GM12878 (cell line): ENCODE measurements around the gene RSPO4. TPM values are rescaled to one million over a fixed set of nuclear protein-coding genes. Genes with fewer than 3 reads are reported as not detected.

Experiments
- ATAC-seq: fragments of 200-7000 bp; cut with Tn5 transposase; 3 replicates; pipeline ENCODE4 v1.9.1; 2020; ENCODE audit warnings: mild to moderate bottlenecking, moderate library complexity
- BruUV-seq: library from RNA; stranded (reverse); fragments of 400-500 nt; replicated peaks from 2 replicates; lab custom pipeline; 2021; lab: Mats Ljungman, UMichigan
- CTCF ChIA-PET: fragments of 300-600 bp; sonication (Branson Sonifier 250); formaldehyde crosslinking; extraction: SDS; loops from one replicate; lab custom pipeline; 2021; ENCODE audit warnings: inconsistent platforms; lab: Yijun Ruan, JAX
- POLR2A ChIA-PET: fragments of 350-600 bp; formaldehyde crosslinking; extraction: SDS; loops from one replicate; lab custom pipeline; 2021; ENCODE audit warnings: inconsistent platforms; lab: Charles Lee
- RAD21 ChIA-PET: fragments of 300-600 bp; sonication (Branson Sonifier 250); formaldehyde crosslinking; loops from one replicate; lab custom pipeline; 2023; ENCODE audit warnings: antibody characterized with exemption; ENCODE audit not compliant: unreplicated experiment; lab: Charles Lee
- SMC1A ChIA-PET: fragments of 300-600 bp; sonication (Branson Sonifier 250); formaldehyde crosslinking; loops from one replicate; lab custom pipeline; 2023; ENCODE audit not compliant: unreplicated experiment, uncharacterized antibody; lab: Charles Lee
- DNase-seq: peaks from one replicate; pipeline ENCODE4 v3.0.0-alpha.2; 2011; ENCODE audit warnings: low read depth, low spot score
- FAIRE-seq: peaks from 3 replicates; lab custom pipeline; 2011; peaks lifted over from hg19 to GRCh38; lab: Jason Lieb, UNC
- H2AFZ ChIP-seq: 2 replicates; pipeline ENCODE4 v1.6.0; 2011; ENCODE audit warnings: low read depth, low read length, control low read depth; ENCODE audit not compliant: control insufficient read depth
- H3K27ac ChIP-seq: 2 replicates; pipeline ENCODE4 v1.5.1; 2011; ENCODE audit warnings: control low read depth; ENCODE audit not compliant: control insufficient read depth, insufficient read depth
- H3K27me3 ChIP-seq, 2 experiments: replicated peaks in 1 of 2; 2 replicates each; pipeline versions ENCODE4 v1.6.0 to v1.6.1; 2011; ENCODE audit warnings: low read length in 1 of 2; ENCODE audit not compliant: control insufficient read depth in 2 of 2, insufficient read depth in 2 of 2
- H3K36me3 ChIP-seq, 2 experiments: 2 replicates each; pipeline ENCODE4 v1.5.1; 2011; ENCODE audit warnings: low read length in 1 of 2; ENCODE audit not compliant: control insufficient read depth in 2 of 2, insufficient read depth in 2 of 2
- H3K4me1 ChIP-seq: 2 replicates; pipeline ENCODE4 v1.6.1; 2011; ENCODE audit warnings: mild to moderate bottlenecking, low read length, moderate library complexity, mixed read lengths; ENCODE audit not compliant: control insufficient read depth, insufficient read depth
- H3K4me2 ChIP-seq: 2 replicates; pipeline ENCODE4 v1.6.0; 2011; ENCODE audit warnings: control low read depth; ENCODE audit not compliant: control insufficient read depth, insufficient read depth
- H3K4me3 ChIP-seq: fragments of 200-600 bp; sonication (generic); 2 replicates; pipeline ENCODE4 v1.5.1; 2016
- H3K79me2 ChIP-seq: 2 replicates; pipeline ENCODE4 v1.6.0; 2011; ENCODE audit warnings: low read length; ENCODE audit not compliant: control insufficient read depth, insufficient read depth
- H3K9ac ChIP-seq: 2 replicates; pipeline ENCODE4 v1.8.0; 2011; ENCODE audit warnings: low read length, control low read depth, mixed read lengths; ENCODE audit not compliant: control insufficient read depth, insufficient read depth
- H3K9me3 ChIP-seq: replicated peaks from 3 replicates; pipeline ENCODE4 v1.5.1; 2011; ENCODE audit warnings: mild to moderate bottlenecking, low read length; ENCODE audit not compliant: control insufficient read depth, insufficient read depth
- H4K20me1 ChIP-seq: 2 replicates; pipeline ENCODE4 v1.6.0; 2011; ENCODE audit not compliant: control insufficient read depth, insufficient read depth
- HDAC6 ChIP-seq: fragments of 200-600 bp; sonication (generic); IDR thresholded peaks from one replicate; pipeline ENCODE4 v1.8.0; 2017; ENCODE audit warnings: antibody characterized with exemption; ENCODE audit not compliant: unreplicated experiment
- IRF4 ChIP-seq: IDR thresholded peaks from 2 replicates; pipeline ENCODE4 v1.6.1; 2011; ENCODE audit warnings: low read depth, low read length
- LARP7 ChIP-seq: fragments of 450-650 bp; IDR thresholded peaks from 2 replicates; pipeline ENCODE4 v1.6.1; 2017; ENCODE audit warnings: mild to moderate bottlenecking
- MXI1 ChIP-seq: fragments of 150-350 bp; IDR thresholded peaks from 2 replicates; pipeline ENCODE4 v1.6.1; 2011; ENCODE audit warnings: low read depth, mild to moderate bottlenecking, inconsistent platforms, low read length, improper control_type of control experiment
- NR2C2 ChIP-seq: IDR thresholded peaks from 2 replicates; pipeline ENCODE4 v1.6.1; 2011; ENCODE audit warnings: borderline replicate concordance, low read depth; ENCODE audit not compliant: control insufficient read depth, insufficient read length
- RELA ChIP-seq: fragments of 450-650 bp; IDR thresholded peaks from 2 replicates; pipeline ENCODE4 v1.8.0; 2014; ENCODE audit warnings: borderline replicate concordance; ENCODE audit not compliant: partially characterized antibody
- RELB ChIP-seq: fragments of 450-650 bp; IDR thresholded peaks from 2 replicates; pipeline ENCODE4 v1.6.1; 2017; ENCODE audit warnings: low read depth, mild to moderate bottlenecking, moderate library complexity
- ZNF622 ChIP-seq: fragments of 450-650 bp; IDR thresholded peaks from 2 replicates; pipeline ENCODE4 v1.6.1; 2017; ENCODE audit warnings: mild to moderate bottlenecking, inconsistent platforms
- WGBS: methylation state at CpG from one replicate; pipeline ENCODE4 v1.1.6; 2016; ENCODE audit warnings: low lambda C conversion rate; ENCODE audit not compliant: insufficient replicate concordance, insufficient coverage; ENCODE audit errors: missing lambda C conversion rate; 5-methylcytosine and 5-hydroxymethylcytosine counted together
- in situ Hi-C: fragments of 300-500 bp; cut with MboI; formaldehyde crosslinking; loops from 9 replicates; pipeline ENCODE4 v1.14.3; 2018; ENCODE audit warnings: mixed read lengths
- intact Hi-C: fragments of 100-400 bp; cut with micrococcal nuclease; formaldehyde crosslinking; loops from one replicate; pipeline ENCODE4 v1.14.2; 2022; ENCODE audit not compliant: unreplicated experiment
- polyA plus RNA-seq, 11 experiments: library from polyadenylated mRNA; depleted of rRNA in 4 of 11; unstranded in 6 of 11; stranded (reverse) in 5 of 11; fragments of >200 nt; fragmentation: Nextera tagmentation in 4 of 11; fragmentation: Illumina TruSeq in 1 of 11; extraction: Ambion mirVana in 4 of 11; extraction: Trizol in 1 of 11; gene quantifications; 1 replicate in 1 of 11; 2 replicates in 10 of 11; pipeline versions ENCODE4 v1.2.1 to v1.2.3, GENCODE V29; 2011 to 2016; ENCODE audit warnings: inconsistent platforms in 2 of 11, missing spikeins in 2 of 11, low read depth in 1 of 11
- total RNA-seq, 4 experiments: library from RNA; depleted of rRNA in 3 of 4; stranded (reverse); fragments of >200 nt in 3 of 4; fragmentation: Illumina TruSeq in 1 of 4; extraction: Trizol in 1 of 4; gene quantifications; 2 replicates each; pipeline versions ENCODE4 v1.2.1 to v1.2.3, GENCODE V29; 2013 to 2021
- TF ChIP-seq, protein P1 (sequence below): IDR thresholded peaks from 2 replicates; pipeline ENCODE4 v1.6.1; 2012; ENCODE audit warnings: improper control_type of control experiment, low read depth, low read length; ENCODE audit not compliant: insufficient replicate concordance

Gene RSPO4
- total and polyA plus RNA-seq, 10 of the 15 experiments (the other 5 are each of a cell fraction or from before 2014, with no cell fraction given): 0.06 TPM; not detected in 9

DNA sequence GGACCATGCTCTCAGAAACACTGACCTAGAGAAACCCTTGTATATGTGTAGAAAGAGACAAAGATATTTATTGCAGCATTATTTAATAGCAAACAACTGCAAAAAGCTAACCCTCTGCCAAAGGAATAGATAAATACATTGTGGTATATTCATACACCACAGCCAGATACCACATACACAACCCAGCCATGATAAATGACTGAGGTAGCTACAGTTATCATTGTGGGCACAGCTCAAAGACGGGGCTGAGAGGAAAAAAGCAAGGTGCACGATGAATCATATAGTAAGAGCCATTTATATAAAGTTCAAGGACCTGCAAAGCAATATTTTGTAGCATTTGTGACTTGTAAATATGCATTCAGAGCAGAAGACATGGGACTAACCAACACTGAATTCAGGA, 30.8 kb downstream of the RSPO4 start:
- POLR2A ChIA-PET: no interaction called here

More for the DNA sequence above, 30.8 kb downstream of the RSPO4 start:
- no peak for TF ChIP-seq IRF4
- TF ChIP-seq LARP7: no peak
- no peak for TF ChIP-seq RELB
- TF ChIP-seq, protein P1, sequence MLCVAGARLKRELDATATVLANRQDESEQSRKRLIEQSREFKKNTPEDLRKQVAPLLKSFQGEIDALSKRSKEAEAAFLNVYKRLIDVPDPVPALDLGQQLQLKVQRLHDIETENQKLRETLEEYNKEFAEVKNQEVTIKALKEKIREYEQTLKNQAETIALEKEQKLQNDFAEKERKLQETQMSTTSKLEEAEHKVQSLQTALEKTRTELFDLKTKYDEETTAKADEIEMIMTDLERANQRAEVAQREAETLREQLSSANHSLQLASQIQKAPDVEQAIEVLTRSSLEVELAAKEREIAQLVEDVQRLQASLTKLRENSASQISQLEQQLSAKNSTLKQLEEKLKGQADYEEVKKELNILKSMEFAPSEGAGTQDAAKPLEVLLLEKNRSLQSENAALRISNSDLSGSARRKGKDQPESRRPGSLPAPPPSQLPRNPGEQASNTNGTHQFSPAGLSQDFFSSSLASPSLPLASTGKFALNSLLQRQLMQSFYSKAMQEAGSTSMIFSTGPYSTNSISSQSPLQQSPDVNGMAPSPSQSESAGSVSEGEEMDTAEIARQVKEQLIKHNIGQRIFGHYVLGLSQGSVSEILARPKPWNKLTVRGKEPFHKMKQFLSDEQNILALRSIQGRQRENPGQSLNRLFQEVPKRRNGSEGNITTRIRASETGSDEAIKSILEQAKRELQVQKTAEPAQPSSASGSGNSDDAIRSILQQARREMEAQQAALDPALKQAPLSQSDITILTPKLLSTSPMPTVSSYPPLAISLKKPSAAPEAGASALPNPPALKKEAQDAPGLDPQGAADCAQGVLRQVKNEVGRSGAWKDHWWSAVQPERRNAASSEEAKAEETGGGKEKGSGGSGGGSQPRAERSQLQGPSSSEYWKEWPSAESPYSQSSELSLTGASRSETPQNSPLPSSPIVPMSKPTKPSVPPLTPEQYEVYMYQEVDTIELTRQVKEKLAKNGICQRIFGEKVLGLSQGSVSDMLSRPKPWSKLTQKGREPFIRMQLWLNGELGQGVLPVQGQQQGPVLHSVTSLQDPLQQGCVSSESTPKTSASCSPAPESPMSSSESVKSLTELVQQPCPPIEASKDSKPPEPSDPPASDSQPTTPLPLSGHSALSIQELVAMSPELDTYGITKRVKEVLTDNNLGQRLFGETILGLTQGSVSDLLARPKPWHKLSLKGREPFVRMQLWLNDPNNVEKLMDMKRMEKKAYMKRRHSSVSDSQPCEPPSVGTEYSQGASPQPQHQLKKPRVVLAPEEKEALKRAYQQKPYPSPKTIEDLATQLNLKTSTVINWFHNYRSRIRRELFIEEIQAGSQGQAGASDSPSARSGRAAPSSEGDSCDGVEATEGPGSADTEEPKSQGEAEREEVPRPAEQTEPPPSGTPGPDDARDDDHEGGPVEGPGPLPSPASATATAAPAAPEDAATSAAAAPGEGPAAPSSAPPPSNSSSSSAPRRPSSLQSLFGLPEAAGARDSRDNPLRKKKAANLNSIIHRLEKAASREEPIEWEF: no peak
- TF ChIP-seq HDAC6: no peak
- TF ChIP-seq NR2C2: no peak
- no peak for TF ChIP-seq MXI1
- TF ChIP-seq ZNF622: no peak
- TF ChIP-seq RELA: no peak
- Histone ChIP-seq H3K9me3 (no peaks in the 10 kb centered on the region; the same call in 2 of the 3 replicates), H3K4me2 (no peak overlapping the region), H3K27me3 (no peaks in the 10 kb centered on the region), H3K36me3 (no peaks in the 10 kb centered on the region), H4K20me1 (no peaks in the 10 kb centered on the region), H3K4me3 (no peak overlapping the region), H3K4me1 (no peaks in the 10 kb centered on the region), H2AFZ (no peak overlapping the region), H3K27ac (no peak overlapping the region), H3K79me2 (no peaks in the 10 kb centered on the region), H3K9ac (no peak overlapping the region)
- WGBS: 12% methylated on average over 2 of the region's 2 CpGs
- ChIA-PET SMC1A (interaction anchor here (1.6 kb wide), 1 partner anchor 15 kb away, joined by 6 read pairs; no protein-coding TSS in a partner anchor), CTCF (interaction anchor here (0.6 to 1.7 kb wide), 5 partner anchors 16 to 549 kb away, joined by 3 to 6 read pairs (median 4); no protein-coding TSS in a partner anchor), RAD21 (interaction anchor here (1.1 kb wide), 1 partner anchor 155 kb away, joined by 3 read pairs; no protein-coding TSS in a partner anchor)
- ATAC-seq (no peak), DNase-seq (no peak), FAIRE-seq (no peak)
- intact Hi-C loops (no loop called here), in situ Hi-C loops (no loop called here)
- BruUV-seq: no TSS peak
